HG03565 (cell line): ENCODE measurements around the gene TBPL2.
"Not testable (repeated sequence)": the region's sequence is repeated elsewhere in the genome, so short reads cannot be mapped to it uniquely, and the experiment has no call there.

Experiments used
- ATAC-seq: cut with Tn5 transposase; IDR thresholded peaks from one replicate; pipeline ENCODE4 v1.9.1; 2021; ENCODE audit warnings: mild to moderate bottlenecking, moderate library complexity; ENCODE audit not compliant: unreplicated experiment

The TBPL2 gene

DNA sequence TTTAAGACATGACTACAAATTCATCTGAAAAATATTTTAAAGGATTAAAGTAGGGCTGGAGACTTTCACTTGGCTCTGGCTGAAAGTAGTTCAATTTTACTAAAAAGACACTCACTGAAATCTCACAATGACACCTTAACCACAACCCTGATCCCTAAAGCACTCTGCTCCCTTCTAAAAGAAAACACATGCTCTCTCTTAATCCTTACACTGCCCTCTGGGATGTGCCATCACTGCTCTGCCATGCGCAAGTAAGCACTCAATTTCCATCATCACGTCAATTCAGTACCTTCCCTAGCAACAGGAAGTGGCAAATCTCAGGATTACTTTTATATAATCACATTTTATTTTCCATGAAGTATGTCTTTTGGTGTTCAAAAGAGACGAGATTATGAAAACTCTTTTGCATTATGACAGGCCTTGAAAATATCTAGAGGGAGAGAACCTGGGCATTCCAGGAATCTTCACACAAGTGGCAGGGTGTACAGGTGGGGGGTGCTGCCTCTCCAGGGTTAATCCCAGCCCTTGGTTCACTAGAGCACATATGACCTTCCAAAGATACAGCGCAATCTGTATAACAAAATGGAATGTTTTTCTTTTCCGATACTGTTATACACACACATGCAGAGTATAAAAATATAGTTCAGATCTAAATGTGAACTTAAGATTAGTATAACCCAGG, 36.1 kb downstream of the TBPL2 start:
- ATAC-seq, result no peak

DNA sequence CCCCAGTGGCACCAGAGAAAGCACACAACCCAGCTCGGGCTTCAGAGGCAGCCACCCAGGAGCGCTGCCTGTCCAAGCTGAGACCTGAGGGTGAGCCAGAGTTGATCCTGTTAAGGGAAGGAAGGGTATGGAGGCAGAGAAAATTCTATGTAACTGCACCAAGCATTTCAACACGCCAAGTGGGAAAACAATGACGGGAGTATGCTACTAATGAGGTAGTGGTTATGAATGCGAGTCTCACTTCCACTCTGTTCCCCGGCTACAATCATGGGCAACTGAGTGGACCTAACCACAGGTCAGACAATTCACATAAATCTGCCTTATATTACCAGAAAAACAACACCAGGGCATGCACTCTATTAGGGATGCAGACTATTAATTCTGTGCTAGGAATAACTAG, 38.7 kb downstream of the TBPL2 start:
- no peak for ATAC-seq

DNA sequence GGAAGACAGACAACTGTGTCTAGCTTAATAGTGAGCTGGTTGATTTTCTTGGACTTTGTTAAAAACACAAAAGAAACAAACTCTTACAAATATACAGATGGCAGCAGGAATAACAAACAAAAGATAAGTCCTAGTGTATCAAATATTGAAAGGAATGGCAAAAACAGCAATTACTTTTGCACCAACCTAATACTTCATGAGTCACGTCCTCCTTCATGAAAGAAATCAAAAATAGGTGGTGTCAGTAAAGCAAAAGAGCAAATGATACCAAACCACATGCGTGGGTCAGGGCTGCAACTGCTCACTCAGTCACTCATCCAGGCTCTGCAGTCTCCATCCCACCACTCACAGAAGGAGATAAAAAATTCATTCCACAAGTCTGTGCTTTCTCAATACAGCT, 40.6 kb downstream of the TBPL2 start:
- no peak for ATAC-seq

DNA sequence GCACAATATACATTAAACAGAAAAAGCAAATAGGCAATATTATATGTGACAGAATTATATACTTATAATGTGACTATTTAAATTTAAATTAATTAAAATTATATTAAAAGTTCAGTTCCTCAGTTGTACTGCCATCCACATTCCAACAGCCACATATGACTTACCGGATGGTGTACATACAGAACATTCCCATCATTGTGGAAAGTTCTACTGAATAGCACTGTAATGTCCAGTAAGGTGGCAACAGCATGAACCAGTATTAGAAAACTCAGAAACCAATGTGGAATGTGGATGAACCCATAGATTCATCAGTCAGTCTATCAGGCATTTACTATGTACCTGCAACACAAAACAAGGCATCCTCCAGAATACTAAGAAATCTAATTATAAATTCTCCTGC, 41.2 kb downstream of the TBPL2 start:
- ATAC-seq, result no peak

DNA sequence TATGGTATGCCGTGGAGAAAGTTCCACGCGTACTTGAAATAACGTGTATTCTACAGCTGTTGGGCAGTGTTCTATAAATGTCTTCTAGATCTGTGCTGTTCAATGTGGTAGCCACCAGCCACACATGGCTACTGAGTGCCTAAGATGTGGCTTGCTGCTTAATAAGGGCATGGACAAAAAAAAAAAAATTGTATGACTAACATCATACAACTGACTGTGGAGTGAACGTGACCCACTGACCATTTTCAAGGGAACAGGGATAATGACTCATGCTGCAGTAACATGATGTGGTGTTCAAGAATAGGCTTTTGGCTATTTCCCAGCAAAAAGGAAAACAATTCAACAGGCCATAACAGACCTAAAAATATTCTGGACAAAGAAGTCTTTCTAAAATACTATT, 41.7 kb downstream of the TBPL2 start:
- ATAC-seq, result no peak

DNA sequence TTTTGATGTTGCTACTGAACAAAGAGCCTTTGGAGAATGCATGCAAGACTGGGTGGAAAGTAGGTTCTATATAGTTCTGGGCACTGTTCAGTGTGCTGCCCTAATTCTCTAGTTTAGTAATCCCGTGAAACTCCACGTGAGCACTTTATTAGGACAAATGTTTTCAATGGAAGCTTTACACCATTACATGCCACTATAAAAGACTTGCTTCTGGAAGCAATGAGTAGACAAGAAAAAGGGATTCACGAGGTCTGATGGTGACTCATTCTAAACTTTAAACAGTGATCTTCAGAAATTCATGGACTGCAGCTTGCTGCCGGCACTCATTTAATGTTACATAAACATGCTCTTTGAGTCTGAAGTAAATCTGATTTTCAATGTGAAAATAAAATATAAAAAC, 51.1 kb downstream of the TBPL2 start:
- no peak for ATAC-seq

DNA sequence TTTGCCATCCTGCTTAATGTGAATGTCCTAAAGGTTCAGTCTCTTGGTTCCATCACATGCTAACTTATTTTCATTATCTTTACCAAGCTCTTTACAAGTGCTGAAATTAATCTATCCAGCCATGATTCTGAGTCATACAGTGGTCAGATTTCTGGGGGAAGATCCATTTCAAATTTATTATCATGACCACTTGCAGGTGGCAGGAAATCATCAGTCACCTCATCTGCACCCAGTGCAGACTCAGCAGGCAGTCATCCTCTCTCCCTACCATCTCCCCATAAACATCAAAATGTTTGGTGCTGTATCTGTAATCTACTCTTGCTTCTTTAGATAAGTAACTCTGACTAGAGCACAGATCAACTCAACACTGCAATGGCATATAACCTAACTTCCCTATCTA, 52.3 kb downstream of the TBPL2 start:
- no peak for ATAC-seq

DNA sequence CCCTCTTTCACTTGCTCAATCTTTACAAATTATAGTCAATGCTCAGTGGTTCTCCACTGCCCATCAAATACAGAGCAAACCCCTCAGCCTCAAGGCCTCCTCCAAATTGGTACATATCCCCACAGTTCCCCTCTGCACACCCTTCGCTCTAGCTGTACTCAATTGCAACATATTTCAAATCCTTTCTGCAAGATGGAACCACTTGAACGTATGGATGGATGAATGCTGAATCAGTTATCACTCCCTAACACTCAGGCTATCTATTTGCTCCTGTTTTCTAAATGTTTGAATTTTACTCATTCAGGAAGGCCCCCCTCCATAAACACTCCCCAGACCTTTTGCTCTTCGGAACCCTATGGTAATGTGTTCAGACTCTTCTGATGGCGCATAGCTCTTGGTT, 53.3 kb downstream of the TBPL2 start:
- ATAC-seq, result no peak

DNA sequence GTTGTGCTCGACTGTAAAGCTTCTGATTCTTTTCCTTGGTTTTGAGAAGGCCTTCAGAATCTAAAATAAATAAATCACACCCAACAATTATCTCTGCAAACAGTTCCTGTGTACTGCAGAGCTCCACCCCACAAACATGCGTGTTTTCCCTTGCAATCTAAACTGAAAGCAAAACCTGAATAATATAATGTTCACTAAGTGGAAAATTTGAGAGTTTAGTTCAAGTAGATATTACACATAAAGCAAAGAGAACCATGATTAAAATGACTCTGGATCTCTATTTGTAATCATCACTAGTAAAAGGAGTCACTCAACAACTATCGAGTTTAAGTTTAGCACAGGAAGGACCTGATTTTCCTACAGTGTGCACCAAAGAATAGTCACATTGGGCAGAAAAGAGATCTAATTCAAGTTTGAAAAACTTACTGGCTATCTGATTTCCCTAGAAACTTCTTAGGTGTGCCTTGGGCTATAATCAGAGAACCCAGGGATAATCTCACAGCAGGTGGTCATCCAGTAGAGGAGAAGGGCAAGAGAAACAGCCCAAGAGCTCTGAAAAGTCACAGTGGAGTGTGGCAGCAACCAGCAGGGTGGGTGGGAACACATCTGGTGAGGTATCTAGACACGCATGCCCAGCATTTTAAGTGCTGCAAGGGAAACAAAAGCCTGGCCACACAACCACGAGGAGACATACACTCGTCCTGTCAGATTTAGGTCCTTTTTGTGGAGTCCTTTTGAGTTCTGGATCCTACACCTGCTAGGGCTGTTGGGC, 54.2 kb downstream of the TBPL2 start:
- ATAC-seq, result no peak

DNA sequence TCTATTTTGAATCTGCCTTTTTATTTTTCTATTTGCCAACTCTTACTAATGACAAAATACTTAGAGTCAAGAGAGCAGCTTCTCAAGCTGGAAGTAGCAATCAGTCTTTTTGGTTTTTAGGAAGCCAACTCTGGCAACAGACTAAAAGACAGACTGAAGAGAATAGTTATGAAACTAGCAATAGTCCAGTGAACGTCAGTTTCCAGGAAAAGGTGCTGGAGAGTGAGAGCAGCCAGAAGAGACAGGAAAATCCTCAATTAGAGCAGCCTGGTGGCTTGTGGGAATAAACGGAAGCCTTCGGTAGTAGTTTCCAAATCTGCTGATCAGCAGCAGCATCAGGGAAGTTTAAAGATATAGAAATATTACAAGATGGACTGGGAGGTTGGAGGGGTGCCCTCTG, 55.9 kb downstream of the TBPL2 start:
- ATAC-seq, result no peak

DNA sequence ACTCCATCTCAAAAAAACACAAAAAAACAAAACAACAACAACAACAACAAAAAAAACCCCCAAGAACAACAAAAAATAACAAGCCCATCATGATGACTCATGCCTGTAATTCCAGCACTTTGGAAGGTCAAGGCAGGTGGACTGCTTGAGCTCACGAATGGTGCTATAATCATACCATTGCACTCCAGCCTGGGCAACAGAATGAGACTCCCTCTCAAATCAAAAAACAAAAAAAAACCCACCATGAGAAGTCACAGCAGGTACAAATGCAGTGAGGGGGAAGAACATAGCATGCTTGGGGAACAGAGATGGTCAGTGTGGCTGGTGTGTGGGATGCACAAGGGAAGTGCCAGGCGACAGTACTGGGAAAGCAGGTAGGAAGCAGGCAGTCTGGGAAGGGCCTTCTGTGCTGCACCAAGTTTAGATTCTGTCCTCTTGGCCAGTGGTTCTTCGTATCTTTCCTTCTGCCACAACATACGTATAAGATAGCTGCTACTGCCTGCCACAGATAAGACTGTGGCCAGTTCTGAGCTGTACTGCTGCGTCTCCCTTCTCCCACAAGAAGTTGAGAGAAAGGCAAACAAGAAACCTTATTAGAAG, 56.8 kb downstream of the TBPL2 start:
- ATAC-seq, result no peak

DNA sequence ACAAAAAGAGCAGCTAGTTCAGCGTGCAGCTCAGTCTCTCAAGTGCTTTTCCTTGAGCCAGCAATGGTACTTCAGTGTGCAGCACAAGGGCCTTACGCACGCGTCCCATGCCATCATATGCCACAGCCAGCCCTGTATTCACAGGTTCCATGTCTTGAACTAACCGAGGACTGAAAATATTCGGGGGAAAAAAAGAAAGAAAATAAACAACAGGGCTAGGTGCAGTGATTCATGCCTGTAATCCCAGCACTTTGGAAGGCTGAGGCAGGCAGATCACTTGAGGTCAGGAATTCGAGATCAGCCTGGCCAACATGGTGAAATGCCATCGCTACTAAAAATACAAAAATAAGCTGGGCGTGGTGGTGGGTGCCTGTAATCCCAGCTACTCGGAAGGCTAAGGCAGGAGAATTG, 57.4 kb downstream of the TBPL2 start:
- ATAC-seq, result not testable (repeated sequence)

DNA sequence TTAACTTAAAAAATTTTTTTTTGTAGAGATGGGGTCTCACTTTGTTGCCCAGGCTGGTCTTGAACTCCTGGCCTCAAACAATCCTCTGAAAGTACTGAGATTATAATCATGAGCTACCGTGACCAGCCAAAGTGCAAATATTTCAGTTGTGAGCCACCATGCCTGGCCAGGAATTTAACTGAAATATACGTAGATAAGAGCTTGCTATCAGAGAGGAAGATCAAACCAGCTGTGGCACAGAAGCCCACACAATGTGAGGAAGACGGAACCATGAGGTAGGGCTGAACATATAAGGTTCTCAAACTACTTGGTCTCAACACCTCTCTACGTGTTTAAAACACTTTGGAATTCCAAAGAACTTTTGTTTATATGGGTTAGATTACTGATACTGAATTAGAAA, 57.9 kb downstream of the TBPL2 start:
- ATAC-seq, result no peak

DNA sequence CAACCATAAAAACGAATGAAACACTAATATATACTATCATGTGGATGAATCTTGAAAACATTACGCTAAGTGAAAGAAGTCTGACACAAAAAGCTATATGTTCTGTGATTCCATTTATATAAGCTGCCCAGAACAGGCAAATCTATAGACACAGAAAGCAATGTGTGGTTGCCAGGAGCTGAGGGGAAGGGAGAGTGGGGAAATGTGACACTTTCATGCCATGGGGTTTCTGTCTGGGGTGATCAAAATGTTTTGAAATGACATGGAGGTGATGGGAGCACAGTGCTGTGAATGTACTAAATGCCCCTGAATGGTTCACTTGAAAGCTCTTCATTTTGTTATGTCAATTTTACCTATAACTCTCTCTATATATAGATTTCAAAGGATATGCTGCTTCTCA, 58.9 kb downstream of the TBPL2 start:
- no peak for ATAC-seq

DNA sequence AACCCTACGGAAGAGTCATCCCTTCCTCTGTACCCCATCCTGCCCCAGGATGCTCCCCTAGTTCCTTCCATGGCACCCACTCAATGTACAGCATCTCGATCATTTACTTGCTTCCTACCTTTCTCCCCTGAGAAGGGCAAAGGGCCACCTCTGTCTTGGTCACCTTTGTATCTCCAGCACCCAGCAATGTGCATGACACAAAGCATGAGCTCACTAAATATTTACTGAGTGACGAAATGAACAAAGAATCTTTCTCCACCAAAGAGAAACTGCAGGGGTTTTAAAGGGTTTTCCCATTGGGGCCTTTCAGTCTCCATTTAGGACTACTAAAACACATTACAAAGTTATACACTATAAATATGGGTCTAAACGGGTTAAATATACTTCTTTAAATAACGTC, 59.4 kb downstream of the TBPL2 start:
- ATAC-seq, result no peak

DNA sequence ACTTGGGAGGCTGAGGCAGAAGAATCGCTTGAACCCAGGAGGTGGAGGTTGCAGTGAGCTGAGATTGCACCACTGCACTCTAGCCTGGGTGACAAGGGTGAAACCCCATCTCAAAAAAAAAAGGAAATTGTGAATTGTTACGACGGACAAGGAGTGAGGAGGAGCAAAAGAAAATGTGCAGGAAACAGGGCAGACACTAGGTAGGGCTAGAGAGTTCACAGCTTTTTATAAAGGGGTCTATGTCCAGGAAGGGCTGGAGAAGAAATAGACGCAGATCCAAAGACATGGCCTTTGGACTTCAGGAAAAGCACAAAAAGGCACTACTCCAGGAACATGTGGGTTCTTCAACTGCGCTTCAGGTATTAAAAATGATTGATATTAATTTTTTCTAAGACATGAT, 63.2 kb downstream of the TBPL2 start:
- ATAC-seq, result no peak

DNA sequence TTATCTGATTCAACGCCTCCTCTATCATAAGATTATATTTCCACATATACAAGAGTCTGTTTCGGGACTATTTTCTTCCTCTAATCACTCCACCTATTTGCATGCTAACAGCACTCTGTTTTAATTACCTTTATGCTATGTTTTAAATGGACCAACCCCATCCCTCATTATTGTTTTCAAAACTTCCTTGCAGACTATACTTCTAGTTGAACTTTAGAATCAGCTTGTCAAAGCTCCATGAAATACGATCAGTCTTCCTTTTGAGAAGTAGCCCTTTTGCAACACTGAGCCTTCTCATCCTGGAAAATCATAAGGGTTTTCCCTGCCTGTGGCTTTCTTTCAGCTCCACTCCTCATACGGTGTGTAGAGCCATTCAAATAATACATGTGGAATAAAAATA, 65.6 kb downstream of the TBPL2 start:
- ATAC-seq, result no peak

DNA sequence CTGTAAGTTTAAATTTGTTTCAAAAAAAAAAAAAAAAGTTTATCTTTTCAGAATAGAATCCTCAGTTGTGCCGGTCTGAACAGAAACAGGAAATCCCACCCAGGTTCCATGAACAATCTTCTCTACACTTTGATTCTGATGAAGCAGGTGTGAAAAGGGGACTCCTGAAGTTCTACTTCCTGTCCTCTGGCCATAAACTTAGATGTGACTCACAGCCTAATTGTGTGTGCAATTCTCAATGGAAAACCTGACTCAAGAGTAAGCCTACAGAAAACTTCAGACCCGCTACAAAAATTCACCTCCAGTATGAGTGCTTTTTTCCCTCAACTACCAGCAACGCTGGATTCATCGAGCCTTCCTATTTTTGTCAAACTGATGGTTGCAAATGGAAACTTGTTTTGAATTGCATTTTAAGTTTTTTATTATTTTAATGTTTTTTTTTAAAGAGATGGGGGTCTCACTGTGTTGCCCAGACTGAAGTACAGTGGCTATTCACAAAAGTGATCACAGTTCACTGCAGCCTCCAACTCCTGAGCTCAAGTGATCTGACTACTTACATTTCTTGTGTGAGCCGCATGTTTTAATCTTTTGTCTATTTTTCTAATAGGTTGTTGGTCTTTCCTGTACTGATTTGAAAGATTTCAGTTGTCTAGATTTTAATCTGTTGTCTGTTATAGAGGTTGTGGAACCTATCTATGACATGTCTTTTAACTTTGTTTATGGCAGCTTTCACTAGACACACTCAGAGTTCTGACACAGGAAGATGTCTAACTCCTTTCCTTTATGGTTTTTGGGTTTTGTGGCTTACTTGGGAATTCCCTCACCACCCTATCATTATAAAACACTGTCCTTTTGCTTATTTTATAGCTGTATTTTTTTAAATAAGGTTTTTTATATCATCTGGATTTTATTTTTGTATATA, 66.4 kb downstream of the TBPL2 start:
- peak; percentile 45 for ATAC-seq

DNA sequence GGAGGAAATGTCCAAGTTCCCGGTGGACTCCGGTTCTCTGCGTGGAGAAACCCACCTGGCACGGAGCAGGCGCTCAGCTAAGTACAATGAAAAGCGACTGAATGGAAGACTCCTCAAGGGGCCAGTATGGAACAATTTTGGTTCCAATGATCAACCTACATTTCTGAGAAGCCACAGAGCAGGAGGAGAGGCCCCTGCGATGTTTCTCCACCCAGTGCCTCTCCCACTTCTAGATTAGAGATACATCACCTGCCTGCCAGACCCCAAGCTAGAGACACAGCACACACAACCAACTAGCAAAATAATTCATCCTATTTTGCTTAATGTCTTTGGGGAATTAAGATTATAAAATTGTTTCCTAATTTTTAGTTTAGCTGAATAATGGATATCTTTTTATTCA, 67.6 kb downstream of the TBPL2 start:
- no peak for ATAC-seq

DNA sequence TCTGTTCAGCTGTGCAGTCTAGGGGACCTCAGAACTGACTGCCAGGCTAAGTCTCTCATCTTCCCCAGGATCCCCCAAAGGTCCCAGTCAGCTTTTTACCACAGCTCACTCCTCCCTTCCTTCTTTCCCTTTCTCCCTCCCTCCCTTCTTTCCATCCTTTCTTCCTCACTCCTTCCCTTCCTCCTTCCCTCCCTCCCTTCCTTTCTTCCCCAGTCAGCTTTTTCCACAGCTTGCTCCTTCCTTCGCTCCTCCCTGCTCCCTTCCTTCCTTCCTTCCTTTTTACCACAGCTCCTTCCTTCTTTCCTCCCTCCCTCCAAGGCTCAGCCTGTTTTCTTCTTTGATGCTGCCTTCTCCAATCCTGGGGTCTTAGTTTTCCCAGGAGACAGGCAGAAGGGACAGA, 68.0 kb downstream of the TBPL2 start:
- no peak for ATAC-seq

DNA sequence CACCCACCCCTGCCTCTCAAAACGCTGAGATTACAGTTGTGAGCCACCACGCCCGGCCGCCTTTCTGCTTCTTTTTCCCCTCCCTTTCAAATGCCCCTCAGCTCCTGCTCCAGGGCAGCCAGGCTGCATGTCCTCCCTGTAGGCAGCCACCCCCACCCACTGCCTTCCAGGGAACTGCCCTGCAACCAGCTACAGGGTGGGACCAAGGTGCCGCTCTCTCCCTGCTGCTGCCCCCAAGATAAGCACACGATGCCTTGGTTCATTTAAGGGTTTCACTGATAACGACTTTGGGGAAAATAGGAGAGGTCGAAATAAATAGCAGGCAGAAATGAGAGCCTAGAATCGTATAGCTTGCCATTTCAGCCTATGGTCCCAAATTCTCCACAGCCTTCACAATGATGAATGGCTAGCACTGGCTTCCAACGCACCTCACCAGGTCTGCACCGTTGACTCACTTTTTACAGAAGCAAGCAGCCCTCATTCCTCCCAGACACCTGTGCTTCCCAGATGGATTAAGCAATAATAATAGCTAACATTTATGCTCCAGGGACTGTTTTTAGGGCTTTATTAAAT, 69.4 kb downstream of the TBPL2 start:
- ATAC-seq, result no peak
